Measurements from ENCODE around the gene PTCH1.

PTCH1 gene

DNA sequence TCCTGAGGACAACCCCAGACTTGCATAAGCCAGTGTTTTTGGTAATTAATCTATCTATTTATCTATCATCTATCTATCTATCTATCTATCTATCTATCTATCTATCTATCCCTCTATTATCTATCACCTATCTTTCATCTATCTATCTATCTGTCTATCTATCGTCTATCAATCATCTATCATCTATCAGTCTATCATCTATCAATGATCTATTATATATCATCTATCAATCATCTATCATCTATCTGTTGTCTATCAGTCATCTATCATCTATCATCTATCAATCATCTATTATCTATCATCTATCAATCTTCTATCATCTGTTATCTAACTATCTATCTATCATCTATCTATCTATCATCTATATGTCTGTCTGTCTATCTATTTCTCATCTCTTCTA, 85.5 kb downstream of the PTCH1 start:
- Histone ChIP-seq H3K36me3 (ENCODE audit: control insufficient read depth, insufficient read depth, low read length) (no peaks in the 10 kb centered on the region), H2BK5ac (ENCODE audit: low read length) (no peak overlapping the region), H2BK15ac (replicated peaks; ENCODE audit: low read depth) (no peak overlapping the region), H3K4ac (ENCODE audit: low read depth, low read length) (no peak overlapping the region), H4K5ac (ENCODE audit: low read length) (no peak overlapping the region), H3K27me3 (ENCODE audit: insufficient read depth, low read length, poor library complexity) (no peaks in the 10 kb centered on the region), H3K4me3 (ENCODE audit: low read length) (no peak overlapping the region), H3K79me2 (ENCODE audit: control insufficient read depth, insufficient read depth, low read length) (no peaks in the 10 kb centered on the region), H3K79me1 (ENCODE audit: low read length) (no peaks in the 10 kb centered on the region), H3K4me1 (ENCODE audit: control insufficient read depth, low read depth, low read length) (peaks cover 3% of the 10 kb centered on the region), H3K56ac (ENCODE audit: low read length) (no peak overlapping the region), H3K18ac (ENCODE audit: low read length) (no peak overlapping the region), H3K23ac (ENCODE audit: low read length) (no peak overlapping the region), H4K8ac (ENCODE audit: low read depth, low read length) (no peak overlapping the region), H3K9ac (ENCODE audit: low read length) (no peak overlapping the region), H2BK120ac (ENCODE audit: low read depth, low read length) (no peak overlapping the region), H3K27ac (ENCODE audit: low read depth, low read length) (no peak overlapping the region), H3K4me2 (ENCODE audit: low read length) (no peak overlapping the region), H2AK5ac (ENCODE audit: low read length) (no peak overlapping the region)
- no peak for DNase-seq
- WGBS (ENCODE audit: extremely low coverage, insufficient coverage, low lambda C conversion rate) = 100% methylated on average over 1 of the region's 1 CpG

DNA sequence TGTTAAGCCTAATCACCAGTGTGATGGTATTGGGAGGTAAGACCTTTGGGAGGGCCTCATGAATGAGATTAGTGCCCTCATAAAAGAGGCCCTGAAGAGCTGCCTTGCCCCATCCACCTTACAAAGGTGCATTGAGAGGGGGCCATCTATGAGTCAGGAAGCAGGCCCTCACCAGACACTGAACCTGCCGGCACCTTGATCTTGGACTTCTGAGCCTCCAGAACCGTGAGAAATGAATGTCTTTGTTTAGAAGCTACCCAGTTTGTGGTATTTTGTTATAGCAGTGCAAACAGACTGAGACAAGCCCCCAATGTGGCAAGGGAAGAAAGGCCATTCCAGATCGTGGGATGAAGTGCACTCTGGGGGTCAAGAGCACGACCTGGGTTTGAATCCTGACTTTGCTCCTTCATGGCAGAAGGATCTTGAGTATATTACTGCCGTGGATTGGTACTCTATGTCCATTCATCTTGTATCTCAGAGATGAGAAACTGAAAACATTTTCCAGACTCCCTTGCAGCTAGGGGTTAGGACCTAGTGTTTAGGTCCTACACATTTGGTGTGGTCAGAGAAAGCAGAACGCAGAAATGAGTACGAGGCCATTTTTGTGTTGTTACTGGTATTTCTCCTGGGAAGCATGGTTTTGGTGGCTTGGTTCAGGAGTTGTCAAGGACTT, 86.7 kb downstream of the PTCH1 start:
- Histone ChIP-seq H3K4me2 (ENCODE audit: low read length) (no peak overlapping the region), H3K4me1 (ENCODE audit: control insufficient read depth, low read depth, low read length) (peaks cover 3% of the 10 kb centered on the region), H3K27ac (ENCODE audit: low read depth, low read length) (no peak overlapping the region), H3K56ac (ENCODE audit: low read length) (no peak overlapping the region), H2BK5ac (ENCODE audit: low read length) (no peak overlapping the region), H2AK5ac (ENCODE audit: low read length) (no peak overlapping the region), H3K36me3 (ENCODE audit: control insufficient read depth, insufficient read depth, low read length) (no peaks in the 10 kb centered on the region), H3K9ac (ENCODE audit: low read length) (no peak overlapping the region), H3K79me2 (ENCODE audit: control insufficient read depth, insufficient read depth, low read length) (no peaks in the 10 kb centered on the region), H3K18ac (ENCODE audit: low read length) (no peak overlapping the region), H3K27me3 (ENCODE audit: insufficient read depth, low read length, poor library complexity) (no peaks in the 10 kb centered on the region), H2BK120ac (ENCODE audit: low read depth, low read length) (no peak overlapping the region), H3K4me3 (ENCODE audit: low read length) (no peak overlapping the region), H2BK15ac (replicated peaks; ENCODE audit: low read depth) (no peak overlapping the region), H4K8ac (ENCODE audit: low read depth, low read length) (no peak overlapping the region), H3K23ac (ENCODE audit: low read length) (no peak overlapping the region), H3K4ac (ENCODE audit: low read depth, low read length) (no peak overlapping the region), H3K79me1 (ENCODE audit: low read length) (no peaks in the 10 kb centered on the region), H4K5ac (ENCODE audit: low read length) (no peak overlapping the region)
- DNase-seq = no peak
- WGBS (ENCODE audit: extremely low coverage, insufficient coverage, low lambda C conversion rate) = no CpG with 5 or more reads among the region's 7 CpGs

GRCh38 chr9:95429096-95429495, 87.7 kb downstream of the PTCH1 start:
- Histone ChIP-seq H3K27ac (ENCODE audit: low read depth, low read length) (no peak overlapping the region), H4K5ac (ENCODE audit: low read length) (no peak overlapping the region), H4K8ac (ENCODE audit: low read depth, low read length) (no peak overlapping the region), H3K4me2 (ENCODE audit: low read length) (no peak overlapping the region), H3K27me3 (ENCODE audit: insufficient read depth, low read length, poor library complexity) (no peaks in the 10 kb centered on the region), H3K79me1 (ENCODE audit: low read length) (no peaks in the 10 kb centered on the region), H3K9ac (ENCODE audit: low read length) (no peak overlapping the region), H2BK5ac (ENCODE audit: low read length) (no peak overlapping the region), H2BK120ac (ENCODE audit: low read depth, low read length) (no peak overlapping the region), H3K36me3 (ENCODE audit: control insufficient read depth, insufficient read depth, low read length) (no peaks in the 10 kb centered on the region), H3K4me3 (ENCODE audit: low read length) (no peak overlapping the region), H3K4me1 (ENCODE audit: control insufficient read depth, low read depth, low read length) (no peaks in the 10 kb centered on the region), H2BK15ac (replicated peaks; ENCODE audit: low read depth) (no peak overlapping the region), H2AK5ac (ENCODE audit: low read length) (no peak overlapping the region), H3K23ac (ENCODE audit: low read length) (no peak overlapping the region), H3K56ac (ENCODE audit: low read length) (no peak overlapping the region), H3K4ac (ENCODE audit: low read depth, low read length) (no peak overlapping the region), H3K79me2 (ENCODE audit: control insufficient read depth, insufficient read depth, low read length) (no peaks in the 10 kb centered on the region), H3K18ac (ENCODE audit: low read length) (no peak overlapping the region)
- no CpG with 5 or more reads among the region's 10 CpGs for WGBS (ENCODE audit: extremely low coverage, insufficient coverage, low lambda C conversion rate)
- no peak for DNase-seq

- Histone ChIP-seq H3K18ac (ENCODE audit: low read length) (peak overlapping the region; percentile 94), H3K4me2 (ENCODE audit: low read length) (peak overlapping the region; percentile 87), H3K56ac (ENCODE audit: low read length) (peak overlapping the region; percentile 85), H2BK5ac (ENCODE audit: low read length) (peak overlapping the region; percentile 59), H2BK120ac (ENCODE audit: low read depth, low read length) (peak overlapping the region; percentile 52), H3K4ac (ENCODE audit: low read depth, low read length) (peak overlapping the region; percentile 95), H4K5ac (ENCODE audit: low read length) (peak overlapping the region; percentile 81), H3K9ac (ENCODE audit: low read length) (peak overlapping the region; percentile 87), H3K4me3 (ENCODE audit: low read length) (peak overlapping the region; percentile 54), H3K27me3 (ENCODE audit: insufficient read depth, low read length, poor library complexity) (no peaks in the 10 kb centered on the region), H2AK5ac (ENCODE audit: low read length) (no peak overlapping the region), H3K36me3 (ENCODE audit: control insufficient read depth, insufficient read depth, low read length) (peaks cover 1% of the 10 kb centered on the region), H3K79me1 (ENCODE audit: low read length) (no peaks in the 10 kb centered on the region), H3K4me1 (ENCODE audit: control insufficient read depth, low read depth, low read length) (no peaks in the 10 kb centered on the region), H3K27ac (ENCODE audit: low read depth, low read length) (peak overlapping the region; percentile 89), H3K23ac (ENCODE audit: low read length) (peak overlapping the region; percentile 94), H3K79me2 (ENCODE audit: control insufficient read depth, insufficient read depth, low read length) (no peaks in the 10 kb centered on the region), H4K8ac (ENCODE audit: low read depth, low read length) (no peak overlapping the region), H2BK15ac (replicated peaks; ENCODE audit: low read depth) (no peak overlapping the region)
- WGBS (ENCODE audit: extremely low coverage, insufficient coverage, low lambda C conversion rate) = no CpG with 5 or more reads among the region's 11 CpGs
- no peak for DNase-seq
Observed at GRCh38 chr9:95425910-95426551, 90.7 kb downstream of the PTCH1 start.

DNA sequence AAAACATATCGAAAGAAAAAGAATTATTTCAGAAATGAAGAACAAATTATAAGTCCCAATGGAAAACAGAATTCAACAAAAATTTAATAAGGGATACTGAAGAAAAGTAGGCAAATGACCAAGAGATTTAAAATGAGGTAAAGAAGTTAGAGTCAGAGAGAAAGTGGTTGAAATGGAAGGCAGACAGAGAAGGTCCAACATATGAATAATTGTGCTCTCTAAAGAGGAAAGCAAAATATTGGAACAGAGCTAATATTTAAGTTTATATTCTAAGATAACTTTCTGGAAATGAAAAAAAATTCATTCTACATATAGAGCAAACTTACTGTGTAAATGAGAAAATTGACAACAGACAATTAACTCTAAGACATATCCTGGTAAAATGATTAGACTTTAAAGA, 94.1 kb downstream of the PTCH1 start:
- H3K27me3 ChIP-seq (ENCODE audit: insufficient read depth, low read length, poor library complexity) = no peaks in the 10 kb centered on the region
- no peak overlapping the region for H3K4me3 ChIP-seq (ENCODE audit: low read length)
- no peak overlapping the region for H3K4ac ChIP-seq (ENCODE audit: low read depth, low read length)
- H3K79me1 ChIP-seq (ENCODE audit: low read length) = no peaks in the 10 kb centered on the region
- no peaks in the 10 kb centered on the region for H3K4me1 ChIP-seq (ENCODE audit: control insufficient read depth, low read depth, low read length)
- no peak overlapping the region for H2AK5ac ChIP-seq (ENCODE audit: low read length)
- H3K56ac ChIP-seq (ENCODE audit: low read length) = no peak overlapping the region
- H3K4me2 ChIP-seq (ENCODE audit: low read length) = no peak overlapping the region
- H3K27ac ChIP-seq (ENCODE audit: low read depth, low read length) = no peak overlapping the region
- H2BK120ac ChIP-seq (ENCODE audit: low read depth, low read length) = no peak overlapping the region
- H2BK15ac ChIP-seq (replicated peaks; ENCODE audit: low read depth) = no peak overlapping the region
- no peak overlapping the region for H4K5ac ChIP-seq (ENCODE audit: low read length)
- no peak for DNase-seq
- H4K8ac ChIP-seq (ENCODE audit: low read depth, low read length) = no peak overlapping the region
- no CpG with 5 or more reads among the region's 1 CpG for WGBS (ENCODE audit: extremely low coverage, insufficient coverage, low lambda C conversion rate)
- H3K18ac ChIP-seq (ENCODE audit: low read length) = no peak overlapping the region
- H3K36me3 ChIP-seq (ENCODE audit: control insufficient read depth, insufficient read depth, low read length) = peaks cover 1% of the 10 kb centered on the region
- H3K23ac ChIP-seq (ENCODE audit: low read length) = no peak overlapping the region
- H3K79me2 ChIP-seq (ENCODE audit: control insufficient read depth, insufficient read depth, low read length) = no peaks in the 10 kb centered on the region
- no peak overlapping the region for H3K9ac ChIP-seq (ENCODE audit: low read length)
- H2BK5ac ChIP-seq (ENCODE audit: low read length) = no peak overlapping the region

GRCh38 chr9:95420518-95420917, 96.3 kb downstream of the PTCH1 start:
- no peak overlapping the region for H2BK15ac ChIP-seq (replicated peaks; ENCODE audit: low read depth)
- no peak overlapping the region for H4K8ac ChIP-seq (ENCODE audit: low read depth, low read length)
- H3K79me1 ChIP-seq (ENCODE audit: low read length) = no peaks in the 10 kb centered on the region
- H2BK5ac ChIP-seq (ENCODE audit: low read length) = no peak overlapping the region
- H3K79me2 ChIP-seq (ENCODE audit: control insufficient read depth, insufficient read depth, low read length) = no peaks in the 10 kb centered on the region
- no peak overlapping the region for H3K27ac ChIP-seq (ENCODE audit: low read depth, low read length)
- H3K18ac ChIP-seq (ENCODE audit: low read length) = no peak overlapping the region
- no peak overlapping the region for H4K5ac ChIP-seq (ENCODE audit: low read length)
- H3K4ac ChIP-seq (ENCODE audit: low read depth, low read length) = no peak overlapping the region
- no peaks in the 10 kb centered on the region for H3K27me3 ChIP-seq (ENCODE audit: insufficient read depth, low read length, poor library complexity)
- H3K4me3 ChIP-seq (ENCODE audit: low read length) = no peak overlapping the region
- no peak overlapping the region for H3K9ac ChIP-seq (ENCODE audit: low read length)
- no peaks in the 10 kb centered on the region for H3K4me1 ChIP-seq (ENCODE audit: control insufficient read depth, low read depth, low read length)
- H3K23ac ChIP-seq (ENCODE audit: low read length) = no peak overlapping the region
- no peak overlapping the region for H2BK120ac ChIP-seq (ENCODE audit: low read depth, low read length)
- DNase-seq = no peak
- H3K36me3 ChIP-seq (ENCODE audit: control insufficient read depth, insufficient read depth, low read length) = peaks cover 1% of the 10 kb centered on the region
- no peak overlapping the region for H3K56ac ChIP-seq (ENCODE audit: low read length)
- H3K4me2 ChIP-seq (ENCODE audit: low read length) = no peak overlapping the region
- H2AK5ac ChIP-seq (ENCODE audit: low read length) = no peak overlapping the region

Measured in mesendoderm (in vitro differentiated cells).